ENCODE measurements around the gene XPO5.

DNA sequence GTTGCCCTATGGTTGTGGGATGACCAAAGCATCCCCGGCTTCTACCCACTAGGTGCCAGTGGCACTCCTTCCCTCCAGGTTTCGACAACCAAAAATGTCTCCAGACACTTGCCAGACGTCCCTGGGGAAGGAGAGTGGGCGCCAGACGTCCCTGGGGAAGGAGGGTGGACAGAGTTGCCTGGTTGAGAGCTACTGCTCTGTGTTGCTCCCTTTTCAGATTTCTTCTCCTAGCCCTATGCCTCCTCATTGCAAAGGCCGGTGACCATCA lies 78.8 kb downstream of the XPO5 start:
- no peak for TF ChIP-seq TAF1 (IDR thresholded peaks at IDR 0.05; ENCODE audit: borderline replicate concordance, insufficient read depth, low read length)
- TF ChIP-seq, protein P1, sequence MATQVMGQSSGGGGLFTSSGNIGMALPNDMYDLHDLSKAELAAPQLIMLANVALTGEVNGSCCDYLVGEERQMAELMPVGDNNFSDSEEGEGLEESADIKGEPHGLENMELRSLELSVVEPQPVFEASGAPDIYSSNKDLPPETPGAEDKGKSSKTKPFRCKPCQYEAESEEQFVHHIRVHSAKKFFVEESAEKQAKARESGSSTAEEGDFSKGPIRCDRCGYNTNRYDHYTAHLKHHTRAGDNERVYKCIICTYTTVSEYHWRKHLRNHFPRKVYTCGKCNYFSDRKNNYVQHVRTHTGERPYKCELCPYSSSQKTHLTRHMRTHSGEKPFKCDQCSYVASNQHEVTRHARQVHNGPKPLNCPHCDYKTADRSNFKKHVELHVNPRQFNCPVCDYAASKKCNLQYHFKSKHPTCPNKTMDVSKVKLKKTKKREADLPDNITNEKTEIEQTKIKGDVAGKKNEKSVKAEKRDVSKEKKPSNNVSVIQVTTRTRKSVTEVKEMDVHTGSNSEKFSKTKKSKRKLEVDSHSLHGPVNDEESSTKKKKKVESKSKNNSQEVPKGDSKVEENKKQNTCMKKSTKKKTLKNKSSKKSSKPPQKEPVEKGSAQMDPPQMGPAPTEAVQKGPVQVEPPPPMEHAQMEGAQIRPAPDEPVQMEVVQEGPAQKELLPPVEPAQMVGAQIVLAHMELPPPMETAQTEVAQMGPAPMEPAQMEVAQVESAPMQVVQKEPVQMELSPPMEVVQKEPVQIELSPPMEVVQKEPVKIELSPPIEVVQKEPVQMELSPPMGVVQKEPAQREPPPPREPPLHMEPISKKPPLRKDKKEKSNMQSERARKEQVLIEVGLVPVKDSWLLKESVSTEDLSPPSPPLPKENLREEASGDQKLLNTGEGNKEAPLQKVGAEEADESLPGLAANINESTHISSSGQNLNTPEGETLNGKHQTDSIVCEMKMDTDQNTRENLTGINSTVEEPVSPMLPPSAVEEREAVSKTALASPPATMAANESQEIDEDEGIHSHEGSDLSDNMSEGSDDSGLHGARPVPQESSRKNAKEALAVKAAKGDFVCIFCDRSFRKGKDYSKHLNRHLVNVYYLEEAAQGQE (IDR thresholded peaks at IDR 0.05; ENCODE audit: insufficient read depth in 1 of 2, low read depth in 2 of 2, low read length in 2 of 2), result no peak
- TF ChIP-seq POLR2AphosphoS5 (IDR thresholded peaks at IDR 0.05; ENCODE audit: low read depth, low read length), result no peak
- TF ChIP-seq SIN3A (IDR thresholded peaks at IDR 0.05; ENCODE audit: borderline replicate concordance, insufficient read depth, low read length), result no peak

Data from PFSK-1 (cell line).